ENCODE data around the gene COL5A1.

Gene COL5A1

DNA sequence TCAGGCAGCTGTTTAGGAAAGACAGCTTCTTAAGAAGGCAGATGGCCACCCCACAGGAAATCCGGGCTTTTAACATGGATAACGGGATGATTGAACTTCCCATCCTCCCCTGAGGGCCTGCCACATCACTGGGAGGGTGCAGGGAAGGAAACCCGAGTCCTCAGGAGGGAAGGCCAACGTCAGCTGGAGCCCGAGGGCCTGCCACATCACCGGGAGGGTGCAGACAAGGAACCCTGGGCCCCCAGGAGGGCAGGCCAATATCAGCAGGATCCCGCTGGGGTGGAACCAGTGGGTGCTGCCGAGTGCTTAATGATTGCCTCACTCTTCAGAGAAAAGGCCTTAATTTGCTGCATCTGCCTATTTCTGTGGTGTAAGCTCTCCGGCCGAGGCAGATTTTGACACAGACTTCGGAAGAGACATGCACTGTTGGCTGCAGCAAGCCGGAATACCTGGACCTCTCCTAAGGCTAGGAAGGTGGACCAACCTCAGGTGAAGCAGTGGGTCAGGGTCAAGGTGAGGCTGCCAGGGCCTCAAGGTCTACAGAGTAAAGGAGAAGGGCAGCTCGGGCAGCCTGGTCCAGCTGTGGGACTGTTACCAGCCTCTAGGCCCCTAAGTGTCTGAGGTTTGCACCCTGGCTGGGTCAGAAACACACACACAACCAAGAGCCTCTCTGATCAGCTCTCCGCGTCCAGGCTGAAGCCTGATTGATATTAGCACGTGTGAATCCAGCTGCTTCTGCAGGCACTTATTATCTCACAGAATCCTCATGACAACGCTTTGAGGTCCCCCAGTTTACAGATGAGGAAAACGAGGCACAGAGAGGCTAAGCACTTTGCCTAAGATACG, 14.8 kb upstream of the COL5A1 start:
- FAIRE-seq, result no peak

GRCh38 chr9:134627417-134628353, 13.9 kb upstream of the COL5A1 start:
- FAIRE-seq, result no peak

DNA sequence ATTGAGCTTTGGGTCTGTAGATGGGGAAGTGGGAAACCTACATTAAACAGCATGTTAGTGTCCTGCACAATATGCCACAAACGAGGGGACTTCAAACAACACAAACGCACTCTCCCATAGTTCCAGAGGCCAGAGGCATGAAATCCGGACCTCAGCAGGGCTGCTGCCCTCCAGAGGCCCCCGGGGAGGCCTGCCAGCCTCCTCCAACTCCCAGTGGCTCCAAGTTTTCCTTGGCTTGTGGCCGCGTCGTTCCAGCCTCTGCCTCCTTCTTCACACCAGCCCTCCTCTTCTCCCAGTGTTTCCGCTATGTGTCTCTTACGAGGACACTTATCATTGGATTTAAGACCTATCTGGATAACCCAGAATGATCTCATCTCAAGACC, 13.3 kb upstream of the COL5A1 start:
- FAIRE-seq, result no peak

GRCh38 chr9:134629061-134629585, 12.5 kb upstream of the COL5A1 start:
- no peak for FAIRE-seq

DNA sequence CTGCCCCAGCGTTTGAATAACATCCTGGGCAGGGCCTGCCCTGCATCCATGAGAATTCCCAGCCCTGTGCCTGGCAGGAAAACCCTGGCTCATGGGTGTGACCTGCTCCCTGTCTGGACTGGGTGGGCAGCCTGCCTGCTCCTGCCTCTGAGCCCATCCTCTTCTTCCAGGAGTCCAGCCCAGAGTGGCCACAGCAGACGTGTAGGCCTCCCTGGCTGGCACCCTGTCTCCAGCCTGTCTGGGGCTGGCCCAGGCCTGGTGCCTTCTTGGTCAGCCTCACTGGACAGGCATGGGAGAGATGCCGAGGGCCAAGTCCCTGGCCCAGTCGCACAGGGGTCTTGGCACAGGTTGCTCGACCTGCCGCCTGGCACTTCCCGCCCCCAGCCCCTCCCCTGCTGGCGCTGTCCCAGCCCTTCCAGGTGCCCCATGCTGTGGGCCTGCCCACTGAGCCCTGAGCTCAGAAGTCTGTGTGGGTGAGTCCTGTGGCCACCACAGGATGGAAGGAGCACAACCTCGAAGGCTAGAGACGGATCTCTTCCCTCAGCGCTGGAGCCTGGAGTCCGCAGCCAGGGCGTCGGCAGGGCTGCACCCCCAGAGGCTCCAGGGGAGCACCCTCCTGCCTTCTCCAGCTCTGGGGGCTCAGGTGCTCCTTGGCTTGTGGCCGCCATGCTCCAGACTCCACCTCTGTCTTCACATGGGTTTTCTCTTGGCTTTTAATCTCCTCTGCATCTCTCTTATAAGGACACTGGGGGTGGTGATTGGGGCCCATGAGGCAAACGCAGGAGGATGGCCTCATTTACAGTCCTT, 11.8 kb upstream of the COL5A1 start:
- no peak for FAIRE-seq

DNA sequence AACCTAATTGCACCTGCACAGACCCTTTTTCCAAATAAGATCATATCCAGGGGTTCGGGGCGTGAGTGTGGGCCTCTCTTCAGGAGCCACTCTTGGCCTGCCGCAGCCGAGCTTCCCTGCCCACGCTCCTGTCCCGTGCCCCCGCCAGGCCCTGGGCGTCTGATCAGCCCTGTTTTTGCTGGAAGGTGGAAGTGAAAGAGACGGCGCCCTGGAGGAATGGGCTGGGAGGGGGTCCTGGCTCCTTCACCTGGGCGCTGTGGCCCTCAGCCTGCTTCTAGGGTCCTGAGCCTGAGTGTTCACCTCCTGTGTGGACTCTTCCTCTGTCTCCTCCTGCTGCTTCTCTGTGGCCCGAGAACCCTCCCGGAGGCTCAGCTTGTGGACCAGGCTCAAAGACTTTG, 11.2 kb upstream of the COL5A1 start:
- no peak for FAIRE-seq

DNA sequence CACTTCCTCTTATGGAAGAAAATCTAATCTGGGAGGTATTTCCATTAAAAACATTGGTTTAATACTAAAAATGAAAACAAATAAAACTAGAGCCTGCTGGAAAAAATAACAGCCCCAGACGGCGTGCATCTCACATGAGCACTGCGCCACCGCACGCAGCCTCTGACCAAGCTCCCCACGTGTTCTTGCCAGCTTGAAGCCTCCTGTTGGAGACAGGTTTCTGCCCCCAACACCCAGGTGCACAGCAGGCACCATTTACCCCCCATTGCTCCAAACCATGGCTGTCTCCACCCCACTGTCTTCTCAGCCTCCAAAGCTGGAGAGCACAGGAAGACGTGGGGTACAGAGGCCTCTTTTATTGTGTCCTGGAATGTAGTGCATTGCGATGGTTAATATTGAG, 10.7 kb upstream of the COL5A1 start:
- no peak for FAIRE-seq

GRCh38 chr9:134631881-134632280, 9.7 kb upstream of the COL5A1 start:
- FAIRE-seq, result no peak

GRCh38 chr9:134632329-134632728, 9.3 kb upstream of the COL5A1 start:
- FAIRE-seq, result no peak

GRCh38 chr9:134633362-134634142, 8.1 kb upstream of the COL5A1 start:
- no peak for FAIRE-seq

DNA sequence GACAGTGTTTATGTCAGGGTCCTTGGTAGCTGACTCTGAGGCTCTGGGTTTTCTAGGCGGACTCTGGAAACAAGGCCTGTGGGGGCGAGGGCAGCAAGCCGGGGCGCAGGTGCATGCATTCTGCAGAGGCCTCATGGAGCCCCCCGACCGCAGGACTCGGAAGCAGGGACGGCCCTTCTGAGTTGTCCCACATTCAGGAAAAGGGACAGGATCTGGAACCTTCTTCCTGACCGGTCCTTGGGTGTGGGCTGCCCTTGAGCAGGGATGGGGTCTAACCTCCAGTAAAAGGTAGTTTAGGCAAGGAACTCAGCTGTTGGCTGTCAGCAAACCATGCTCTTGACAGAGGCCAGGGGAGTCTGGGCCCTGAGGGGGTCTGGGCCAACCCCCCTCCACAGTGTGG, 7.4 kb upstream of the COL5A1 start:
- FAIRE-seq, result no peak

- no peak for FAIRE-seq
Measured at GRCh38 chr9:134634667-134635230, 6.9 kb upstream of the COL5A1 start.

GRCh38 chr9:134635351-134636148, 6.1 kb upstream of the COL5A1 start:
- no peak for FAIRE-seq

DNA sequence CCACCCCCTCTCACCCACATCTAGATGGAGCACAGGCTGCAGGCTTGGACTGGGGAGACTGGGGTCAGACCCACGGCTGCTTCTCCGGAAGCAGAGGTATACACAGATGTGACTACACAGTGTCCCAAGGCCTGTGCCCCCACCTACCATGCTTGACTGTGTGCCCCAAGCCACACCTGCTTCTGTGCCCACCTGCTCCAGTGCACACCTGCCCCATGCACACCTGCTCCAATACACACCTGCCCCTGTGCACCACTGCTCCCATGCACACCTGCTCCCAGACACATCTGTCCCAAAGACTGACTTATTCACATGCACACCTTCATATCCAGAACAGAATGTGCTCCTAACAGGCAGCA, 5.5 kb upstream of the COL5A1 start:
- FAIRE-seq, result no peak

DNA sequence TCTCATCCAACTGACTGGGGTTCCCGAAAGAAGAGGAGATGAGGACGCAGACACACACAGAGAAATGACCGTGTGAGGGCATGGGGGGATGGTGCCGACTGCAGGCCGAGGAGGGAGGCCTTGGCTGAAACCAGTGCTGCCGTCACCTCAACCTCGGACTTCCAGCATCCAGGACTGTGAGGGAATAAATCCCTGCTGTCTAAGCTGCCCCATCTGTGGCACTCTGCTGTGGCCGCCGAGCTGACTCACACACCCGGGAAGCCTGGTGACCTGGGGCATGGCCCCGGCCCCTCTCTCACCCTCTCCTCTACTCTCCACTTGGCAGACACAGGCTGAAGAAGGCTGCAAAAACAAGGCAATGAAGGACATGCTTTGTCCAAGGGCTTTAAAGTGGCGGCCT, 4.4 kb upstream of the COL5A1 start:
- FAIRE-seq, result no peak

DNA sequence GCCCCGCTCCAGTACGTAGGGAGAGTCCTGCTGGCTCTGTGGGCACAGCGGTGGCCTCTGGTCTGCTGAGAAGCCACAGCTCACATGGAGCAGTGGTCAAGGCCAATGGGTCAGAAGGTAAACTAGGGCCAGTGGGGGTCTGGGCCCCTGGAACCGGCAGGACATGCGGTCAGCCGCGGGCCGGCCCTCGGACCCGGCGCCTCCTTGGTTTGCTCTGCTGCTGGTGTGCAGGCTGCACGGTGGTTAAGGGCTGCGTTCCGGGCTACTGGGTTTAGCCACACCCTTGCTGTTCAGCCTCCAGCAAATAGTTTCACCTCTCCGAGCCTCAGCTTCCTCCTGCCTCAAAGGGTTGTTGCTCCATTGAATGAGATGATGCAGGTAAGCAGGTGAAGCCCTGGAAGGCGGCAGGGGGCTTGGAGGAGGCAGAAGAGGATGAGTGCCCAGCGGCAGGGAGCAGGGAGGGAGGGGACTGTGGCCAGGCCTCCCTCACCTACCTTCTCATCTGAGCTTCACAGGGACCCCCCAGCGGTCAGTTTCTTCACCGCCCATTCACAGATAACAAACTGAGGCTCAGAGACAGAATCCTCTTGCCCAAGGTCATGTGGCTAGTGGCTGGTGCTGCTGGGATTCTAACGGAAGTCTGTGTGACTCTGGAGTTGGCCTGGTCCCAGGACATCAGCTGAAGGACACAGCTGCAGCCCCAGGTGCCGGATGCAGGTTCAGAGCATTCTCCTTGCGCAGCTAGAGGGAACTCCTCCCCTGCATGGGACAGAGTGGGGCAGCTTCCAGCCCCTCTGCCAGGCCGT, 3.7 kb upstream of the COL5A1 start:
- FAIRE-seq, result no peak

GRCh38 chr9:134638502-134639090, 3.0 kb upstream of the COL5A1 start:
- no peak for FAIRE-seq

DNA sequence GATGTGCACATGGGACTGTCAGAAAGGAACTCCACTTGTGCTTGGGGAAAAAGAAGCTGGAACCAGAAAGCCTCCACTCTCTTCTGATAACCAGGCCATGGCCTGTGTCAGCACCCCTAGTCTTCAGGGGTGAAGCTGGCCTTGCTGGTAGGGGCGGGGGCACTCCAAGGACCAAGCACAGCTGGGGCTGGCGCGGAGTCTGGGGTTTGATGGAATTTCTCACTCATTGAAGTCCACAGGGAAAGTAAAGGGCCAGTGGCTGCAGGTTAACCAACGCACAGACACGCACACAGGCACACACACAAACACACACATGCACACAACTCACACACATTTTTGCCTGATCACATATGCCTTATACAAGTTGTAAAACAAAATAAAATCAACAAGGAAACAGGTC, 1.6 kb upstream of the COL5A1 start:
- FAIRE-seq, result no peak

- FAIRE-seq, result no peak
Measured at GRCh38 chr9:134640506-134641172, 964 bp upstream of the COL5A1 start.
